ENCODE data around the gene MEST. TPM values are rescaled to one million over a fixed set of nuclear protein-coding genes. Genes with fewer than 3 reads are reported as not detected.

Gene MEST
- total RNA-seq, 2 donors from 2014 or later, result 3.5 to 4.8 TPM

DNA sequence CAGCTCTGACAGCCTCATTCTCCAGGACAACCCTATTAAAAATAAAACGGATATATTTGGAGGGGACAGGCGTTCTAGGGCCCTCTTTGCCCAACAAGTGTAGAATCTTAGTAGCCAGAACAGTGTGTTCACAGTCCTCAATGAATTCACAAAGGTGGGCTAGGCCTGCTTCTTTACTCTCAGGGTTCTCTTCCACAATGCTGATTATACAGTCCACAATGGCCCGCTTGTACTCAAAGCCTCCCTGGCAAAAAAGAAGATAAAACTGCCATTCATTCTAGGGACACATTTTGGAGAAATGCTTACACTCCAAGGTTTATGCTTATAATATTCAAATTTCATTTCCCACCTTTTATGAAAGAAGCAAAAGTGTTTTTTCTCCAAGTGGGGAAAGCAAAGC is 62.6 kb downstream of the MEST start:
- Mint-ChIP-seq H3K9me3 (no peaks in the 10 kb centered on the region), H3K36me3 (ENCODE audit: insufficient read depth in 2 of 2) (peaks cover 0 to 2% of the 10 kb centered on the region in 2 donors), H3K4me3 (no peak overlapping the region), H3K4me1 (ENCODE audit: low read depth) (no peaks in the 10 kb centered on the region), H3K27ac (no peak overlapping the region), H3K27me3 (ENCODE audit: low read depth) (no peaks in the 10 kb centered on the region)
- DNase-seq (no peak), ATAC-seq (replicated peaks in 1 of 2) (no peak)

Other genes starting within 250 kb of the MEST start
- gene CPA2, start 225.2 kb upstream of the MEST start, total RNA-seq, result not detected
- under 1 TPM in 1 of 2 donors, not detected in 1; 0.32 TPM for gene CPA4, start 198.9 kb upstream of the MEST start, total RNA-seq
- gene CPA5, start 147.3 kb upstream of the MEST start, total RNA-seq, result 1 to 10 TPM; 4.4 to 5.9 TPM
- gene CPA1, start 111.6 kb upstream of the MEST start, total RNA-seq, result not detected
- gene CEP41, start 51.1 kb upstream of the MEST start, total RNA-seq, result 10 to 100 TPM; 19.1 to 33.3 TPM
- 10 to 100 TPM; 27.5 to 27.8 TPM for gene COPG2, start 176.7 kb downstream of the MEST start, total RNA-seq
- gene TSGA13, start 194.5 kb downstream of the MEST start, total RNA-seq, result not detected
- gene KLF14, start 242.1 kb downstream of the MEST start, total RNA-seq, result under 1 TPM in 1 of 2 donors, not detected in 1; 0.09 TPM

All from activated T-cell treated with anti-CD3 and anti-CD28 coated beads, Interleukin-2, amount 50 U/mL, for 72 hours (primary cell).